LNCaP clone FGC (cell line): Measurements from ENCODE around the gene BPIFA2.
"Not testable (repeated sequence)": the region's sequence is repeated elsewhere in the genome, so short reads cannot be mapped to it uniquely, and the experiment has no call there.

Experiments used
- DNase-seq: peaks from one replicate; pipeline ENCODE4 v3.0.0-alpha.2; 2011; ENCODE audit warnings: low read depth
- H3K4me3 ChIP-seq: 2 replicates; pipeline ENCODE4 v1.5.1; 2011; ENCODE audit warnings: mild to moderate bottlenecking, low read depth, low read length, control low read depth
- CTCF ChIP-seq: IDR thresholded peaks from 2 replicates; pipeline ENCODE4 v1.5.1; 2012; ENCODE audit warnings: mild to moderate bottlenecking; ENCODE audit not compliant: control insufficient read depth, insufficient read depth; ENCODE audit errors: extremely low read depth

The BPIFA2 gene

GRCh38 chr20:33167859-33168258 is at the start of gene BPIFA2:
TSS of gene BPIFA2 (plus strand) at chr20:33168159. CDS start at chr20:33169146, 987 bp downstream.
- no peak within 1 kb of the TSS for H3K4me3 ChIP-seq
- no peak for DNase-seq
- no peak for TF ChIP-seq CTCF

GRCh38 chr20:33119725-33120720 is 47.9 kb upstream of the BPIFA2 start:
- no peak overlapping the region for H3K4me3 ChIP-seq
- no peak for DNase-seq
- TF ChIP-seq CTCF, result no peak

- H3K4me3 ChIP-seq, result no peak overlapping the region
- TF ChIP-seq CTCF, result no peak
- DNase-seq, result no peak
These were observed 47.0 kb upstream of the BPIFA2 start for GRCh38 chr20:33120934-33121333.

GRCh38 chr20:33122297-33122696 is 45.7 kb upstream of the BPIFA2 start:
- not testable (repeated sequence) for DNase-seq, H3K4me3 ChIP-seq

DNA sequence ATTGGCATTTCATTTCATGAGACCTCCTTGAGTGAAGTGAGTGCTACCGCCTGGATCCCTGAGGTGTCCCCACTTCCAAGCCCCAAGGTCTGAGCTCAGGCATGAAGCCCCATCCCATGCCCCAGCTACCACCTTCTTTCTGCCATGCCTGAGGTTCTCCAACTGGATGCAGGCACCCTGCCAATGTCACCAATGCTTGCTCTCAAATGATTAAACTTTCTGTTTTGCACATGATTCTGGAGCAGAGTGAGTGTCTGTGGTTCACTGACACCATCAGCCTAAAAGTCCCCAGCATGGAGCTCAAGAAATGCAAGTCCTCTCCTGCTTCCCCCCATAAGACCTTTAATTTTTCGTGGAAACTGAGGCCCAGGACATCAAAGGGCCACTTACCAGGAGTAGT is 43.7 kb upstream of the BPIFA2 start:
- no peak for TF ChIP-seq CTCF
- H3K4me3 ChIP-seq, result no peak overlapping the region

DNA sequence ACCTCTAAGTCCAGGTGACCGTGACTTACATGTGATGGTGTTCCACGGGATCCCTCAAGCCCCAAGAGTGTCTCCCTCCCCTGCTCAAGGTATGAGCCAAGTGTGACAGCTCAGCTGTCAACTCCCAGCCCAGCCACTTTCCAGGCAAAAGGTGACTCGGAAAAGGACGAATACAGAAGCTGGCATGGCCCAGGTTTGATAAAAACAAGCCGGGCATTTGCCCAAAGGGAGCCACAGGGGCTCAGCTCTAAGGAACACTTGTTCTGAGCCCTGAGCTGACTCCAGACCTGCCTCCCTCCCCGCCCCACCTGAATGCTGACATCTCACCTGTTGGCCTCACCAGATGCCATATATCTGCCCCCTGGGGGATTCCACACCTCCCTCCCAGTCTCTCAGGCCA is 43.0 kb upstream of the BPIFA2 start:
- DNase-seq, result no peak
- H3K4me3 ChIP-seq, result no peak overlapping the region
- no peak for TF ChIP-seq CTCF

More for the DNA sequence above, 43.7 kb upstream of the BPIFA2 start:
- no peak for DNase-seq

DNA sequence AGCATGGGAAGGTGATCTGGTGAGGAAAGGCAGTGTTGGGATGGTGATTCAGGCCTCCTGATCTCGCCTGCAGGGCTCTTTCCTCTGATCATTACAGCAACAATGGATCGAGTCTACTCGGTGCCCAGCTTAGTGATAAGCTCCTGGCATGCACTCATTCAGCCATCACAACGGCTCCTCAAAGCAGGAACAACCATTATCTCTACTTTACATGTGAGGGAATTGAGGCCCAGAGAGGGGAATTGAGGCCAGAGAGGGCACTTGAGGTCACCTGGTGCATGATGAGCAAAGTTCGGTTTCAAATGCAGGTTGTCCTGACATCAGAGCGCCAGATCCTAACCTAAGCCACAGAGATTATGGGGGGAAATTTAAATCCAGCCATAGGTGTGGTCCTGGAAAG is 42.0 kb upstream of the BPIFA2 start:
- TF ChIP-seq CTCF, result no peak
- no peak overlapping the region for H3K4me3 ChIP-seq
- no peak for DNase-seq
